K562 treated with DMSO at 1 percent for 12 hours (cell line): ENCODE measurements around the gene ADCY10. TPM values are rescaled to one million over a fixed set of nuclear protein-coding genes. Genes with fewer than 3 reads are reported as not detected.

ENCODE experiments used
- total RNA-seq: library from RNA; unstranded; fragments of 300-600 nt; gene quantifications from 2 replicates; pipeline ENCODE4 v1.2.3, GENCODE V29; 2022; ENCODE audit not compliant: insufficient read depth

Gene ADCY10, protein sequence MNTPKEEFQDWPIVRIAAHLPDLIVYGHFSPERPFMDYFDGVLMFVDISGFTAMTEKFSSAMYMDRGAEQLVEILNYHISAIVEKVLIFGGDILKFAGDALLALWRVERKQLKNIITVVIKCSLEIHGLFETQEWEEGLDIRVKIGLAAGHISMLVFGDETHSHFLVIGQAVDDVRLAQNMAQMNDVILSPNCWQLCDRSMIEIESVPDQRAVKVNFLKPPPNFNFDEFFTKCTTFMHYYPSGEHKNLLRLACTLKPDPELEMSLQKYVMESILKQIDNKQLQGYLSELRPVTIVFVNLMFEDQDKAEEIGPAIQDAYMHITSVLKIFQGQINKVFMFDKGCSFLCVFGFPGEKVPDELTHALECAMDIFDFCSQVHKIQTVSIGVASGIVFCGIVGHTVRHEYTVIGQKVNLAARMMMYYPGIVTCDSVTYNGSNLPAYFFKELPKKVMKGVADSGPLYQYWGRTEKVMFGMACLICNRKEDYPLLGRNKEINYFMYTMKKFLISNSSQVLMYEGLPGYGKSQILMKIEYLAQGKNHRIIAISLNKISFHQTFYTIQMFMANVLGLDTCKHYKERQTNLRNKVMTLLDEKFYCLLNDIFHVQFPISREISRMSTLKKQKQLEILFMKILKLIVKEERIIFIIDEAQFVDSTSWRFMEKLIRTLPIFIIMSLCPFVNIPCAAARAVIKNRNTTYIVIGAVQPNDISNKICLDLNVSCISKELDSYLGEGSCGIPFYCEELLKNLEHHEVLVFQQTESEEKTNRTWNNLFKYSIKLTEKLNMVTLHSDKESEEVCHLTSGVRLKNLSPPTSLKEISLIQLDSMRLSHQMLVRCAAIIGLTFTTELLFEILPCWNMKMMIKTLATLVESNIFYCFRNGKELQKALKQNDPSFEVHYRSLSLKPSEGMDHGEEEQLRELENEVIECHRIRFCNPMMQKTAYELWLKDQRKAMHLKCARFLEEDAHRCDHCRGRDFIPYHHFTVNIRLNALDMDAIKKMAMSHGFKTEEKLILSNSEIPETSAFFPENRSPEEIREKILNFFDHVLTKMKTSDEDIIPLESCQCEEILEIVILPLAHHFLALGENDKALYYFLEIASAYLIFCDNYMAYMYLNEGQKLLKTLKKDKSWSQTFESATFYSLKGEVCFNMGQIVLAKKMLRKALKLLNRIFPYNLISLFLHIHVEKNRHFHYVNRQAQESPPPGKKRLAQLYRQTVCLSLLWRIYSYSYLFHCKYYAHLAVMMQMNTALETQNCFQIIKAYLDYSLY (N-terminal part only)
- 0.22 and 0.35 TPM in 2 replicates for total RNA-seq

DNA sequence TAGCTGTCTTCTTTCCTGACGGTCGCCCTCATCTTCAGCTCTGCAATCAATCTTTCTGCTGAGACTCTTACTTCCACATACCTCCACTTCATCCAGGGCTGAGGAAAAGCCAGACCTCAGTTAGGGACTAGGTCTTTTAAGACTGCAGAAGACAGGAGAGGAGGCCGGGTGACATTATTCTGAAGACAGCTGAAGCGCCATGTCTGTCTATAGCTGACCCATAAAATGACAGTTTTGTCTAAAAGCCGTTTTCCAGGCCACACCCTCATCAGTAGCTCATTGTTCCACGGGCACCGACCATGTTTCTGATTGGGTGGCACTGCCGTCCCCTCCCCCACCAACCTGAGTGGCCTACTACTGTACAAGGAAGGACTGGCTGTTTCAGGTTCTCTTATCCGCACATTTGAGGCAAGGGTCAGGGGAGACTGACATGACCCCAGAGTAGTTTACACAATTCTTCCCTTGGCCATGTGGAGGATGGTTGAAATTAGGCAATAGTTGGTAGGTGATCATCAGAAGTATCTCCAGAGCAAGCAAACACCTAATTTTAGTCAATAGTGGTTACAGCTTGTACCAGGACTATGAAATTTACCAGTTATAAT is at the start of gene ADCY10:
TSS of gene ADCY10 (minus strand) at position 240 of the 602 bp plus-strand sequence. CDS start 8,994 bp downstream, outside the sequence.

DNA sequence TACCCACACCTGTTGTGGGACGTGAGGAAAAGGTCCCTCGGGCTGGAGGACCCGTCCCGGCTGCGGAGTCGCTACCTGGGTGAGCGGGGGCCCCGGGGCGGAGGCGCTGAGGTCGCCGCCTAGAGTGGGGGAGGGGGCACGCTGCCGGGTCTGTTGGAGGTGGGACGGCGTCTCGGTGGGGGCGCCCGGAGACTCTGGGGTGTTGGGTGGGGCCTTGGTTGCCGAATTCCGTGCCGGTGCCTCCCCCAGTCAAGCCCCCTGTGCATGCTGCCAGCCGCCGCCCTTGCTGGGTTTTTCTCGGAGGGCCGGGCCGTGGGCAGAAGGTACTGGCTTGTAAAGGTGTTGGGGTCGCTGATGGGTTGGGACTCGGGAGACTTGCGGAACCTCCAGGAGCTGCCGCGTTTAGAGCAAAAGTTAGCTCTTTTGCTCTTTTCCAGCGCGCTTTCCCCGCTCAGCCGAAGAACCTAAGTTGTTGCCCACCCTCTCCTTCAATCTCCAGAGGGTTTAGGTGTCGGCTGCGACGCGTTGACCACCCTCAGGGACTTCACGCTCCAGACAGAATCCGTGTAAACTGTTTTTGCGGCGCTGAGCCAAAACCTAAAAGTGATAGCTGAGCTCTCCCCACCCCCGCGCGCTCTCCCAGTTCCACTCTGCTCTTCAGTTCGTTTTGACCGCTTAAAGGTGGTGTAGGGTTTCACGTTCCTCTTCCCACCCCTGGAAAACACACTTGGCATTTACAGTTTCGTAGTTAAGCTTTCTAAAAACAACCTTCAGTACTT is 23.2 kb upstream of the ADCY10 start, which contains the start of gene MPC2:
TSS of gene MPC2 (minus strand) at position 143 of the 779 bp plus-strand sequence. CDS start 1,231 bp downstream, outside the sequence.

DNA sequence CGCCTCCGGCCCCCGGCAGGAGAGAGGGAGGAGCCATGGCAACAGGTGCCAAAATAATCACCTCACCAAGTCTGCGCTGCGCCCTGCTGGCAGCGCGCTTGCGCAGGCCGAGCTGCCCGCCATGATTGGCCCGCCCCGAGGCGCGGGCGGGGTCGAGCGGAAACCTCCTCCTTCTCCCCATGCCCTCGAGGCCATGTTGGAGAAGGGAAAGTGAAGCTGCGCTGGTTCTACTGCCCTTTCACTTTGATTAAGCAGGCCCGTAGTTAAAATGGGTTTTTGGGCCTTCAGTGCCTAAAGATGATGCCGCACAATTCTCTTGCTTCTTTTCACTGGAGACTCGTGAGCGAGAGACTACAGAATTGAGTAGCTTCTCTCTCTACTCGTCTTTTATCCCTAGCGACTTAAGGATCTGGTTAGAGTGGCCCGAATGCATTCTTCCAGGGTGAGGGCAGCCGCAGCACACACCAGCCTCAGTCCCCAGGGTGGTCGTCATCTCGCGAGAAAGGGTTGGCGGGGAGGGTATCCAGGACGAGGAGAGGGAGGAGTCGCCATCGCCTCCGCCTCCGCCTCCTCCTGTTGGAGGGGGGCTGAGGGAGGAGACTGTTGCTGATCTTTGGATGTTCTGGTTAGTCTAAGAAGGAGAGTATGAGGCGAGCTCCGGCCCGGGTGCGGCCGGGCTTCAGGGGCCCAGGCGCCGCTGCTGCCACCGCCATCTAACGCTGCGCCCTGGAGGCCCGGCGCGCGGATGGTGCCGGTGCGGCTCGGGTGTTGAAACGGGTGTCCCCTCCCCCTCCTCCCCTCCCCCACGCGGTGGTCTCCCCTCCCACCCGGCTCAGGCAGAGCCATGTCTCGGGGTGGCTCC is 22.4 kb upstream of the ADCY10 start, which contains the start of gene DCAF6:
TSS of gene DCAF6 (plus strand) at position 616 of the 862 bp plus-strand sequence. CDS start at position 845, 229 bp downstream.

Other genes starting within 250 kb of the ADCY10 start
- 20.5 and 52.6 TPM in 2 replicates for gene MPZL1, start 192.2 kb downstream of the ADCY10 start, total RNA-seq
- gene DCAF6, start 22.5 kb upstream of the ADCY10 start, total RNA-seq: 21.4 and 46.4 TPM in 2 replicates
- gene MPC2, start 22.9 kb upstream of the ADCY10 start, total RNA-seq: 65.9 and 82.1 TPM in 2 replicates
- gene GPR161, start 222.8 kb upstream of the ADCY10 start, total RNA-seq: 2.9 and 3.6 TPM in 2 replicates